Activated gamma-delta T cell treated with Interleukin-2 at 50 U/mL for 16 hours (primary cell): ENCODE measurements around the gene TTC39A.
"Not testable (repeated sequence)": the region's sequence is repeated elsewhere in the genome, so short reads cannot be mapped to it uniquely, and the experiment has no call there.

Experiments used
- DNase-seq: peaks from one replicate; pipeline ENCODE4 v3.0.0-alpha.2; 2020

TTC39A gene

DNA sequence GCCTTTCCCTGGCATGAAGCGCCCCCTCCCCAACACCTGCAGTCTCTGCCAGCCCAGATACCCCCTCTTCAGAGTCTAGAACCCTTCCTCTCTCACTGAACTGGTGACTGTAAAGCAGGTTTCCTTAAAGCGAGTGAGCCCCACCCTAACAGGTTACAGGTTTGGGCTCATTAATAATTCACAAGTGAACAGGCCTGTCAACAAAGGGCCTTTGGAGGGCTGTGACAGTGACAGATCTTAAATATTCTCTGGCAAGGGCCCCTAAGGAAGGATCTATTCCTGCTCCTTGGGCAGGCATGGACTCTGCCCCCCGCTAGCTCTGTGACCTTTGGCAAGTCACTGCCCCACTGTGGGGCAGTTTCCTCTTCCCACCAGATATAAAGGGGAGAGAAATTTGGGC, 5.6 kb upstream of the TTC39A start:
- no peak for DNase-seq

GRCh38 chr1:51331206-51332100, 1.1 kb upstream of the TTC39A start:
- no peak for DNase-seq

DNA sequence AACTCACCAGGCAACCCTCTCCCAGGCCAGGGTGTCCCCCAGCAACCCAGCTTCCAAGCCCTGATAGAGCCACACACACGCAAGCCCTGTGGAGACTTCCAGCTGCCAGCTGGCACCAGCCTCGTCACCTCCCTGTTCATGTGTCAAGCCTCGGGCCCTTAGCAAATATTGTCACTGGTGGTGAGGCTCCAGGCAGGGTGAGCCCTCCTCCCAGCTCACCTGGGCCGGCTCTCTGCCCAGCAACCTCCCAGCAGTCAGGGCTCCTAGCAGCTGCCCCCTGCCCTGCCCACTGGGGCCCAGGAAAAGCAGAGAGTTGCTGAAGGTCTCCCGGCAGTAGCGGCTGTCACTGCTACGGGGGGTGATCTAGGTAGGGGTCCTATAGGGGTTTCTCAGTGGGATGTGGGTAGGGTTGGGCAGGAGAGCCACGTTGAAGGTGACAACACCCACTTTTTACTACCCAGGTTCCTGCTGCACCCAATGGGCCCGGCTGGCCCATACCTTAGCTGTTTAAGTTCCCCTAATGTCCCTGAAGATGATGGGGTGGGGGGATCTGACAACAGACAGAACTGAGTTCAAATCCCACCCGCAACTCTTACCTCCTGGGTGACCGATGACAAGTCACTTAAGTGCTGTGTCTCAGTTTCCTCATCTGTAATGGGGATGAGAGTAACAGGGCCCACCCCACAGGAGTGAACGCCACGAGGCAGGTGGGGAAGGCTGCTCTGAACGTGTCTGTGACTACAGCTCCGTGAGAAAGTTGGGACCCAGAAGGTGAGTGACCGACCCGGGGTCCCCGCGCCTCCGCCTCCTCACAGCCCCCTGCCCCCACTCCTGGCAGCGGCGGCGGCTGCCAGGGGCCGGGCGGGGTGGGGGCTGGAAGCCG, 678 bp downstream of the TTC39A start:
- no peak for DNase-seq

GRCh38 chr1:51328926-51329325, 1.4 kb downstream of the TTC39A start:
- no peak for DNase-seq

- no peak for DNase-seq
These were observed 2.1 kb downstream of the TTC39A start for GRCh38 chr1:51328279-51328678.

- no peak for DNase-seq
These were observed 3.0 kb downstream of the TTC39A start for GRCh38 chr1:51327386-51327785.

GRCh38 chr1:51326839-51327238, 3.5 kb downstream of the TTC39A start:
- DNase-seq, result no peak

DNA sequence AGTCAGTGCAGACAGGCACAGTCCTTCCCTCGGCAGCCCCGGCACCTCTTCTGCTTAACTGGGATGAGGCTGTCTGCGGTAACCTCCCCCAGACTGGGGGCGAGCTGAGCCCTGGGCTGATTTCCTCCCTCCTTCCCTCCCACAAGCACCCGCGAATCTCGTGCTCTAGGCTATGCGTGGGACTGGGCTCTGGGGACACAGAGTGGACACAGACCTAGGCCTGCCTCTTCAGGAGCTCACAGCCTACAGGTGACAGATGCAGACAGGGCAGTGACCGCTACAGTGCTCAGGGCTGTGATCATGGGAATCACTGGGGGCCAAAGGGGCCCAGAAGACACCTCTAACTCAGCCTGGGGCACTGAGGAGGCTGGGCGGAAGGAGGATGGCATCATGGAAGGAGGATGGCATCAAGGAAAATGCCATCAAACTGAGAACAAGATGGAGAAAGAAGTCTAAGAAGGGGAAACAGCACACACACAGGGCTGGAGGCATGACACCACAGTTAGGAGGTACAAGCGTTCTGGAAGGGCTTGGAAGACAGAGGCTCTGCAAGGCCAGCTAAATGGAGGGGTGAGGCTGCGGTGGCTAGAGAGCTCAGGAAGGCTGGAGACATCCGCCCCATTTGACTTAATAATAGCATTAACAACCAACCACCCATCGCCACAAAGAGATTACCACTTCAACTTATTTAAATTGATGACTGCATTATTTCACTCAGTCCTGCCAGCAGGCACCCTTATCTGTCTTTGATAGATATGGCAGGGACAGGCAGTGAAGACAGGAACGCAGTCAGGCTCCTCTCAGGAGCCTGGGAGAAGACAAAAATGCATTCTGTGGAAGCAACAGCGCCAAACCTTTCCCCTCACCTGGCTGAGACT, 4.2 kb downstream of the TTC39A start:
- no peak for DNase-seq

GRCh38 chr1:51325391-51325790, 5.0 kb downstream of the TTC39A start:
- no peak for DNase-seq

- not testable (repeated sequence) for DNase-seq
These were observed 5.4 kb downstream of the TTC39A start for GRCh38 chr1:51325011-51325385.

- no peak for DNase-seq
These were observed 5.9 kb downstream of the TTC39A start for GRCh38 chr1:51324251-51325010.

- no peak for DNase-seq
These were observed 6.6 kb downstream of the TTC39A start for GRCh38 chr1:51323778-51324177.

GRCh38 chr1:51322417-51323101, 7.8 kb downstream of the TTC39A start:
- no peak for DNase-seq

- DNase-seq, result no peak
These were observed 8.5 kb downstream of the TTC39A start for GRCh38 chr1:51321924-51322280.

- no peak for DNase-seq
These were observed 9.1 kb downstream of the TTC39A start for GRCh38 chr1:51320967-51321923.

GRCh38 chr1:51317798-51318197, 12.6 kb downstream of the TTC39A start:
- DNase-seq, result no peak

GRCh38 chr1:51316846-51317120, 13.6 kb downstream of the TTC39A start:
- DNase-seq, result no peak

- DNase-seq, result no peak
These were observed 14.1 kb downstream of the TTC39A start for GRCh38 chr1:51316113-51316845.

DNA sequence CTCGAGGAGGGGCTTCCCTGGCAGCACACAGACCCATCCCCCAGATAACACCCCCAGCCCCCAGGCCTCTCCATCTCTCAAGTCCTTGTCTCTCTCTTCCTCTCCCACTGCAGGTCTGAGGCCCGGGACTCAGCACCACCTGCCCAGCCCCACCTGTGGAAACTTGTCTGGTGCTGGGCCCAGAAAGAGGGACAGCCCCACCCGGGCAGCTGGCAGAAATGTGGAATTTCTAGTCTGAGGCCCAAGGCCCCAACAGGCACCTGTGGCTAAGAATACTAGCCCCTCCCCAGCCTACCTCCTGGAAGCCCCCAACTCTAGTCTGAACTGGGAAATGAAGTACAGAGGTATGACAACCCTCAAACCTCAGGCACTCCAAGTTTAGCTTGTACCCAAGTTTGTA, 15.4 kb downstream of the TTC39A start:
- no peak for DNase-seq
